ENCODE results near the gene TAS2R20.
"Not testable (repeated sequence)": the region's sequence is repeated elsewhere in the genome, so short reads cannot be mapped to it uniquely, and the experiment has no call there.

Gene TAS2R20

GRCh38 chr12:10998204-10998603 lies at the start of gene TAS2R20:
Gene TAS2R20 (minus strand): TSS chr12:10998304. CDS start chr12:10997875, 429 bp downstream.
- H3K27me3 ChIP-seq (ENCODE audit: low read depth, low read length) = no peaks in the 10 kb centered on the region
- no peak within 1 kb of the TSS for H3K4me3 ChIP-seq (ENCODE audit: low read depth in 1 of 2, low read length in 2 of 2)
- no peak within 1 kb of the TSS for H3K27ac ChIP-seq (ENCODE audit: low read length)
- H3K36me3 ChIP-seq (ENCODE audit: control insufficient read depth in 1 of 2, insufficient read depth in 2 of 2, low read length in 2 of 2) = peaks cover 0 to 8% of the 10 kb centered on the region in 2 donors
- no peaks in the 10 kb centered on the region for H3K4me1 ChIP-seq (ENCODE audit: control insufficient read depth in 1 of 2, insufficient read depth in 2 of 2, low read length in 2 of 2)
- H3K9me3 ChIP-seq (ENCODE audit: control insufficient read depth in 1 of 2, low read length in 2 of 2) = no peaks in the 10 kb centered on the region

DNA sequence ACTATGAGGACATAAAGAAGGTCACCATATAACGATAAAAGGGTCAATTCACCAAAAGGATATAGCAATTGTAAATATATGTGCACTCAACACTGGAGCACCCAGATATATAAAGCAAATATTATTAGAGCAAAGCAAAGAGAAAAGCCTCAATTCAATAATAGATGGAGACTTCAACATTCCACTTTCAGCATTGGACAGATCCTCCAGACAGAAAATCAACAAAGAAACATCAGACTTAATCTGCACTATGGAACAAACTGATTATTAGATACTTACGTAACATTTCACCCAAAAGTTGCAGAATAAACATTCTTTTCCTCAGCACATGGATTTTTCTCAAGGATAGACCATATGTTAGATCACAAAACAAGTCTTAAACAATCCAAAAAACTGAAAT lies 43.3 kb upstream of the TAS2R20 start:
- not testable (repeated sequence) for H3K4me1 ChIP-seq (ENCODE audit: control insufficient read depth in 1 of 2, insufficient read depth in 2 of 2, low read length in 2 of 2); H3K27ac ChIP-seq (ENCODE audit: low read length); H3K27me3 ChIP-seq (ENCODE audit: low read depth, low read length); H3K9me3 ChIP-seq (ENCODE audit: control insufficient read depth in 1 of 2, low read length in 2 of 2); H3K4me3 ChIP-seq (ENCODE audit: low read depth in 1 of 2, low read length in 2 of 2)
- H3K36me3 ChIP-seq (ENCODE audit: control insufficient read depth in 1 of 2, insufficient read depth in 2 of 2, low read length in 2 of 2) = peaks cover 0 to 15% of the 10 kb centered on the region in 2 donors

GRCh38 chr12:11040162-11040561 lies 42.1 kb upstream of the TAS2R20 start:
- Histone ChIP-seq H3K9me3 (ENCODE audit: control insufficient read depth in 1 of 2, low read length in 2 of 2) (no peaks in the 10 kb centered on the region), H3K27ac (ENCODE audit: low read length) (no peak overlapping the region), H3K4me3 (ENCODE audit: low read depth in 1 of 2, low read length in 2 of 2) (no peak overlapping the region), H3K4me1 (ENCODE audit: control insufficient read depth in 1 of 2, insufficient read depth in 2 of 2, low read length in 2 of 2) (no peaks in the 10 kb centered on the region), H3K36me3 (ENCODE audit: control insufficient read depth in 1 of 2, insufficient read depth in 2 of 2, low read length in 2 of 2) (peaks cover 0 to 12% of the 10 kb centered on the region in 2 donors), H3K27me3 (ENCODE audit: low read depth, low read length) (no peaks in the 10 kb centered on the region)

DNA sequence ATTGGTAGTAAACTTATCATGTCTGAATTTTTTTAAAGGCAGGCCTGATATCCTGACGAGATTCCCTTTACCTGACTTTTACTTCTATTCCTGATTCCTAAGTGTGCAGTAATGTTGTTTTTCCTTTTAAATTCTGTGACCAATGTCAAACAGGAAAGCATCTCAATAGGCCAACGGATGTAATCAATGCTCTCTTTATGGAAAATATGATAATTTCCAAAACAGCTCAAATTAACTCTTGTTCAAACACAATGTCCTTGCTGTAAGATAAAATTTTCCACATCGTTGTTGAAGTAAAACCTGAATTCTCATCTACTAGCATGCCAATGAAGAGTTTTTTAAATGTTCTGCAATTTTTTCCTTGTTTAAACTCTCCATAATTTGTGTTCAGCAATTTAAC lies 41.1 kb upstream of the TAS2R20 start:
- Histone ChIP-seq H3K9me3 (ENCODE audit: control insufficient read depth in 1 of 2, low read length in 2 of 2) (no peaks in the 10 kb centered on the region), H3K36me3 (ENCODE audit: control insufficient read depth in 1 of 2, insufficient read depth in 2 of 2, low read length in 2 of 2) (peaks cover 0 to 2% of the 10 kb centered on the region in 2 donors), H3K4me1 (ENCODE audit: control insufficient read depth in 1 of 2, insufficient read depth in 2 of 2, low read length in 2 of 2) (no peaks in the 10 kb centered on the region), H3K4me3 (ENCODE audit: low read depth in 1 of 2, low read length in 2 of 2) (no peak overlapping the region), H3K27me3 (ENCODE audit: low read depth, low read length) (no peaks in the 10 kb centered on the region), H3K27ac (ENCODE audit: low read length) (no peak overlapping the region)

- H3K4me1 ChIP-seq (ENCODE audit: control insufficient read depth in 1 of 2, insufficient read depth in 2 of 2, low read length in 2 of 2); H3K27ac ChIP-seq (ENCODE audit: low read length); H3K9me3 ChIP-seq (ENCODE audit: control insufficient read depth in 1 of 2, low read length in 2 of 2); H3K4me3 ChIP-seq (ENCODE audit: low read depth in 1 of 2, low read length in 2 of 2); H3K27me3 ChIP-seq (ENCODE audit: low read depth, low read length); H3K36me3 ChIP-seq (ENCODE audit: control insufficient read depth in 1 of 2, insufficient read depth in 2 of 2, low read length in 2 of 2): not testable (repeated sequence)
Measured at GRCh38 chr12:11033959-11034358, 35.9 kb upstream of the TAS2R20 start.

GRCh38 chr12:11031307-11031706 lies 33.2 kb upstream of the TAS2R20 start, which contains the start of gene TAS2R31:
Gene TAS2R31 (minus strand): TSS chr12:11031407. CDS start chr12:11031335, 72 bp downstream.
- Histone ChIP-seq H3K4me1 (ENCODE audit: control insufficient read depth in 1 of 2, insufficient read depth in 2 of 2, low read length in 2 of 2) (no peaks in the 10 kb centered on the region), H3K9me3 (ENCODE audit: control insufficient read depth in 1 of 2, low read length in 2 of 2) (no peaks in the 10 kb centered on the region), H3K4me3 (ENCODE audit: low read depth in 1 of 2, low read length in 2 of 2) (no peak within 1 kb of the TSS), H3K27me3 (ENCODE audit: low read depth, low read length) (no peaks in the 10 kb centered on the region), H3K36me3 (ENCODE audit: control insufficient read depth in 1 of 2, insufficient read depth in 2 of 2, low read length in 2 of 2) (no peaks in the 10 kb centered on the region), H3K27ac (ENCODE audit: low read length) (no peak within 1 kb of the TSS)

DNA sequence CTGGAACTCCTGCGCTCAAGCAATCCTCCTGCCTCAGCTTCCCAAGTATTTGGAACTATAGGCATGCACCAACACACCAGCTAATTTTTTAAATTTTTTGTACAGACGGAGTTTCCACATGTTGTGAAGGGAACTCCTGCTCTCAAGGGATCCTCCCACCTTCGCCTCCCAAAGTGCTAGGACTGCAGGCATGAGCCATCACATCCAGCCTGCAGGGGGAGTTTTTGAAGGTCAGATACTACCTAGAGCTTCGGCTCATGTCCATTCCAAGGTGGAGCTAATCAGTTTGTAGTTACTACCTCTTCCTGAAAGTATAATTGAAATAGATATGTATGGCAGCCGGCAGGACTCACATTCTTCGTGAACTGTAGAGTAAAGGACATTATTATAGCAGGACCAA lies 28.0 kb upstream of the TAS2R20 start:
- H3K36me3 ChIP-seq (ENCODE audit: control insufficient read depth in 1 of 2, insufficient read depth in 2 of 2, low read length in 2 of 2) = peaks cover 4 to 7% of the 10 kb centered on the region in 2 donors
- no peaks in the 10 kb centered on the region for H3K4me1 ChIP-seq (ENCODE audit: control insufficient read depth in 1 of 2, insufficient read depth in 2 of 2, low read length in 2 of 2)
- no peaks in the 10 kb centered on the region for H3K27me3 ChIP-seq (ENCODE audit: low read depth, low read length)
- no peak overlapping the region for H3K4me3 ChIP-seq (ENCODE audit: low read depth in 1 of 2, low read length in 2 of 2)
- H3K27ac ChIP-seq (ENCODE audit: low read length) = no peak overlapping the region
- H3K9me3 ChIP-seq (ENCODE audit: control insufficient read depth in 1 of 2, low read length in 2 of 2) = no peaks in the 10 kb centered on the region

DNA sequence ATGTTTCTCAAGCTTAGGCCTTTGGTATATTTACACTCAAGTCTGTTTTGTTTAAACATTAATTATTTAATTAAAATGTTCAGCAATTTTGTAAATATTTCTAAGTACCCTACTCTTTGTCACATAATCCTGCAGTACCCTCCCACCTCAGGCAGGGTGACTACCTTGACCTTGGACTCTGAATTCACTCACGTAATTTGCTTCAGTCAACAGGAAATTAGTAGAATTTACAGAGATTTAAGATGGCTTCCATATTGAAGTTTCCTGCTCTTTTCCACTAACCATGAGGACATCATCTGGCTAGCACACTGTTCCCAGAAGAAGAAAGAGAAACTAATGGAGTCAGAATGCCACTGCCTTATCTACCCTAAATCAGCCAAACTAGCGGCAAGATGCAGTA lies 25.3 kb upstream of the TAS2R20 start:
- no peak overlapping the region for H3K27ac ChIP-seq (ENCODE audit: low read length)

GRCh38 chr12:11022520-11022919 lies 24.4 kb upstream of the TAS2R20 start, which contains the start of gene TAS2R19:
Gene TAS2R19 (minus strand): TSS chr12:11022620. CDS start chr12:11022571, 49 bp downstream.
- Histone ChIP-seq H3K9me3 (ENCODE audit: control insufficient read depth in 1 of 2, low read length in 2 of 2) (no peaks in the 10 kb centered on the region), H3K27me3 (ENCODE audit: low read depth, low read length) (no peaks in the 10 kb centered on the region), H3K36me3 (ENCODE audit: control insufficient read depth in 1 of 2, insufficient read depth in 2 of 2, low read length in 2 of 2) (peaks cover 4 to 7% of the 10 kb centered on the region in 2 donors), H3K4me3 (ENCODE audit: low read depth in 1 of 2, low read length in 2 of 2) (no peak within 1 kb of the TSS), H3K27ac (ENCODE audit: low read length) (no peak within 1 kb of the TSS), H3K4me1 (ENCODE audit: control insufficient read depth in 1 of 2, insufficient read depth in 2 of 2, low read length in 2 of 2) (no peaks in the 10 kb centered on the region)

More for the DNA sequence above, 25.3 kb upstream of the TAS2R20 start:
- peaks cover 4 to 7% of the 10 kb centered on the region in 2 donors for H3K36me3 ChIP-seq (ENCODE audit: control insufficient read depth in 1 of 2, insufficient read depth in 2 of 2, low read length in 2 of 2)
- no peak overlapping the region for H3K4me3 ChIP-seq (ENCODE audit: low read depth in 1 of 2, low read length in 2 of 2)
- no peaks in the 10 kb centered on the region for H3K27me3 ChIP-seq (ENCODE audit: low read depth, low read length)
- H3K4me1 ChIP-seq (ENCODE audit: control insufficient read depth in 1 of 2, insufficient read depth in 2 of 2, low read length in 2 of 2) = no peaks in the 10 kb centered on the region
- H3K9me3 ChIP-seq (ENCODE audit: control insufficient read depth in 1 of 2, low read length in 2 of 2) = no peaks in the 10 kb centered on the region

DNA sequence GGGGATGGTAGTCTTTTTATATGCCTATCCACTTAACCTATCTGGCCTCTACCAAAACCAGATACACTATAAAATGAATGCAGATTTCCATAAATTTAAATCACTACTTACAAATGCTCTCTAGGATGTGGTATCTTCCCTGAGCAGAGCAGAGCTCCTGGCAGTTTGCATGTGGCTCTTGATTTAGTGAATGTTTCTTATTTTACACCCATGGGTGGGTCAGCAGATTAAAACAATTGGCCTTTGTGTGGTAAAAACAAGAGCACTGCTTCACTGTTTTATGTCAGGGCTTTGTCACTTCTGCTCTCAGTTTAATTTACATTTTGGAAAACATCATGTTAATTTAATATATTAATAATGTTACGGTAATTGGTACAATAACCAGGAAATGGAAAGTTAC lies 18.8 kb upstream of the TAS2R20 start:
- Histone ChIP-seq H3K4me1 (ENCODE audit: control insufficient read depth in 1 of 2, insufficient read depth in 2 of 2, low read length in 2 of 2) (no peaks in the 10 kb centered on the region), H3K36me3 (ENCODE audit: control insufficient read depth in 1 of 2, insufficient read depth in 2 of 2, low read length in 2 of 2) (no peaks in the 10 kb centered on the region), H3K4me3 (ENCODE audit: low read depth in 1 of 2, low read length in 2 of 2) (no peak overlapping the region), H3K27me3 (ENCODE audit: low read depth, low read length) (no peaks in the 10 kb centered on the region), H3K9me3 (ENCODE audit: control insufficient read depth in 1 of 2, low read length in 2 of 2) (no peaks in the 10 kb centered on the region), H3K27ac (ENCODE audit: low read length) (no peak overlapping the region)

- no peaks in the 10 kb centered on the region for H3K9me3 ChIP-seq (ENCODE audit: control insufficient read depth in 1 of 2, low read length in 2 of 2)
- H3K36me3 ChIP-seq (ENCODE audit: control insufficient read depth in 1 of 2, insufficient read depth in 2 of 2, low read length in 2 of 2) = no peaks in the 10 kb centered on the region
- H3K27ac ChIP-seq (ENCODE audit: low read length) = no peak overlapping the region
- H3K4me3 ChIP-seq (ENCODE audit: low read depth in 1 of 2, low read length in 2 of 2) = no peak overlapping the region
- H3K4me1 ChIP-seq (ENCODE audit: control insufficient read depth in 1 of 2, insufficient read depth in 2 of 2, low read length in 2 of 2) = no peaks in the 10 kb centered on the region
- H3K27me3 ChIP-seq (ENCODE audit: low read depth, low read length) = no peaks in the 10 kb centered on the region
Measured at GRCh38 chr12:11015775-11016430, 17.8 kb upstream of the TAS2R20 start.

DNA sequence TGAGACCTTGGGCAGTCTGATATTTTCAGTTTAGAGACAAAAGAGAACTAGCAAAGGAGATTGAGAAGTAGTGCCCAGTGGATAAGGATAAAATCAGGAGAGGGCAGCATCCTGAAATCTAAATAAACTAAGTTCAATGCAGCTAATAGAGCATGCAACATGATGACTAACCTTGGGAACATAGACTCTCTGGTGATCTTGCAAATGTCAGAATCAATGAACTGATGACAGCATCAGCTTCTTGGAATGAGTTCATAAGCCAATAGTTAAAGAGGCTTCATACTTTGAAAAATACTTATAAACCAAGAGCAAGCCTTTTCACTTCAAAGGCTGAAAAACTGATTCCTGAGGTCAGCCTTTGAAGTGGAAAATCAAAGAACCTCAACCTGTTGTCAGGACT lies 16.1 kb upstream of the TAS2R20 start:
- Histone ChIP-seq H3K36me3 (ENCODE audit: control insufficient read depth in 1 of 2, insufficient read depth in 2 of 2, low read length in 2 of 2) (no peaks in the 10 kb centered on the region), H3K27ac (ENCODE audit: low read length) (no peak overlapping the region), H3K27me3 (ENCODE audit: low read depth, low read length) (no peaks in the 10 kb centered on the region), H3K4me3 (ENCODE audit: low read depth in 1 of 2, low read length in 2 of 2) (no peak overlapping the region), H3K4me1 (ENCODE audit: control insufficient read depth in 1 of 2, insufficient read depth in 2 of 2, low read length in 2 of 2) (no peaks in the 10 kb centered on the region), H3K9me3 (ENCODE audit: control insufficient read depth in 1 of 2, low read length in 2 of 2) (no peaks in the 10 kb centered on the region)
